ENCODE measurements around the gene CTTNBP2NL. TPM values are rescaled to one million over a fixed set of nuclear protein-coding genes. Genes with fewer than 3 reads are reported as not detected.
A peak's percentile ranks its signal among the peaks of the same experiment; 100 is the strongest.
"Not testable (repeated sequence)": the region's sequence is repeated elsewhere in the genome, so short reads cannot be mapped to it uniquely, and the experiment has no call there.

The CTTNBP2NL gene
- total and polyA plus RNA-seq, 3 donors from 2014 or later = 13.8 to 19.4 (median 16.3) TPM

DNA sequence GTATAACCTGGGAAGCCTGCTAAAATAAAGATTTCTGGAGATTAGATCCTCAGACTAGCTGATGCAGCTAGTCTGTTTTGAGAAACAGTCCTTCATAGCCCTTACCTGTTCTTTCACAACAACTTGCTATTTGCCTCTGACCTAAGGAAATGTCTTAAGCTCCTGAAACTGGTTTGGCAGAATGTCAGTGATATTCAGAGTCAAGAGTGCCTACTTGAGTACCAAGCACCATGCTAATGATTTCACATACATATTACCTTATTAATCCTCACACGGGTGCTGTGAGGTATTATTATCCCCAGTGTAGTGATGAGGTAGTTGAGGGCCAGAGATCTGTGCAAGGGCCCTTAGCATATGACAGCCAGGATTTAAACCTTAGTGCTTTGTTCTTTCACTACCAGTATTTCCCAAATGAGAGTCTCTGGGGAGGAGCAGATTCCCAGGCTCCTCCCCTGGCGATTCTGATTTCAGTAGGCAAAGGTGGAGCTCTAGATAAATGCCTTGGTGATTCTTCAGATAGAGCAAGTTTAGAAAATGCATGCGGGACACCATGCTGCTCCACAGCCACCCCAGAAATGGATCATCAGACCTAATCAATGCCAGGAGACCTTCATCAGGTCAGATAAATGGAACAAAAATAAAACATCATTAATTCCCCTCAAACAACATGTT lies 65.3 kb downstream of the CTTNBP2NL start:
- Histone ChIP-seq H3K4me3 (no peak overlapping the region), H3K4me1 (peaks cover 5% of the 10 kb centered on the region), H3K9me3 (no peaks in the 10 kb centered on the region), H3K27me3 (no peaks in the 10 kb centered on the region), H3K36me3 (ENCODE audit: low read depth, missing control alignments) (no peaks in the 10 kb centered on the region), H3K27ac (no peak overlapping the region)
- intact Hi-C loops (cut with DNase I; ENCODE audit: low total_unique reads) = no loop called here
- no peak for DNase-seq
- TF ChIP-seq, protein P1, sequence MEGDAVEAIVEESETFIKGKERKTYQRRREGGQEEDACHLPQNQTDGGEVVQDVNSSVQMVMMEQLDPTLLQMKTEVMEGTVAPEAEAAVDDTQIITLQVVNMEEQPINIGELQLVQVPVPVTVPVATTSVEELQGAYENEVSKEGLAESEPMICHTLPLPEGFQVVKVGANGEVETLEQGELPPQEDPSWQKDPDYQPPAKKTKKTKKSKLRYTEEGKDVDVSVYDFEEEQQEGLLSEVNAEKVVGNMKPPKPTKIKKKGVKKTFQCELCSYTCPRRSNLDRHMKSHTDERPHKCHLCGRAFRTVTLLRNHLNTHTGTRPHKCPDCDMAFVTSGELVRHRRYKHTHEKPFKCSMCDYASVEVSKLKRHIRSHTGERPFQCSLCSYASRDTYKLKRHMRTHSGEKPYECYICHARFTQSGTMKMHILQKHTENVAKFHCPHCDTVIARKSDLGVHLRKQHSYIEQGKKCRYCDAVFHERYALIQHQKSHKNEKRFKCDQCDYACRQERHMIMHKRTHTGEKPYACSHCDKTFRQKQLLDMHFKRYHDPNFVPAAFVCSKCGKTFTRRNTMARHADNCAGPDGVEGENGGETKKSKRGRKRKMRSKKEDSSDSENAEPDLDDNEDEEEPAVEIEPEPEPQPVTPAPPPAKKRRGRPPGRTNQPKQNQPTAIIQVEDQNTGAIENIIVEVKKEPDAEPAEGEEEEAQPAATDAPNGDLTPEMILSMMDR (IDR thresholded peaks at IDR 0.05) = no peak
- no peak for TF ChIP-seq POLR2A (IDR thresholded peaks at IDR 0.05)
- WGBS, 2 donors = 65 to 69% methylated on average over 3 of the region's 3 CpGs

DNA sequence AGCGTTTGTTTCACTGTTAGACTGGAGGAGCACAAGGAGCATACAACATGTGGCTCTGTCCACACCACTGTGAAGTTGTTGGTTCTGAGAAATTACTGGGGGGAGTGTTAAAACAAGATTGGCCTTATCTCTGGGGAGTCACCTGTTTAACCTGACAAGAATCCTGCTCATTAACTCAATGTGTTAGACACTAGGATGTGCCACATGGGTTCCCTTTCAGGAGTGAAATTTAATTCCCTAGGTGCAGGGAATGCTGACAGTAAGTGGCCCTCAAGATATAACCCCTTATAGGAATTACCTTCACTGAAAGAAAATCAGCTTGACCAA lies 66.9 kb downstream of the CTTNBP2NL start:
- intact Hi-C loops (cut with DNase I; ENCODE audit: low total_unique reads) = no loop called here
- Histone ChIP-seq H3K27ac (no peak overlapping the region), H3K27me3 (no peaks in the 10 kb centered on the region), H3K4me1 (peaks cover 5% of the 10 kb centered on the region), H3K36me3 (ENCODE audit: low read depth, missing control alignments) (no peaks in the 10 kb centered on the region), H3K4me3 (no peak overlapping the region), H3K9me3 (no peaks in the 10 kb centered on the region)
- TF ChIP-seq, protein P1 (IDR thresholded peaks at IDR 0.05) = no peak
- no peak for TF ChIP-seq POLR2A (IDR thresholded peaks at IDR 0.05)
- WGBS, 2 donors = 50 to 80% methylated on average over 1 of the region's 1 CpG
- DNase-seq = no peak

DNA sequence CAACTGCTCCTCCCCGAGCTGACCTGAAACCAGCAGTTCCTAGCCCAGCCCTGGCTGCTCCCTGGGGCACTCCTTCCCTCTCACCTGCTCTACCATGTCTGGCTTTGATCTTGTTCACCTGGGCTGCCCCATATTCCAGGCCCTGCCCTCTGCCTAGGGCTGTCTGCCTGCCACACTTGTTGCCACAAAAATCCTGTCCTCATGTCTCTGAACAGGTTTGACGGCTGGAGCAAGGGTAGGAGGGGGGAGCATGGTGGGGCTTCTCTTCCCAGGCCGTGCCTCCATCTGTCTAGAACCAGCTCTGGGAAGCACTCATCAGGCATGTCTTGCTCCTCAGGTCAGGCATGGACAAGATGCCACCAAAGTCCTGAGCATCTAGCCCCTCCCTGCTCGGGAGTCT lies 68.5 kb downstream of the CTTNBP2NL start:
- TF ChIP-seq POLR2A (IDR thresholded peaks at IDR 0.05) = no peak
- TF ChIP-seq, protein P1 (IDR thresholded peaks at IDR 0.05) = no peak
- Histone ChIP-seq H3K27ac (no peak overlapping the region), H3K36me3 (ENCODE audit: low read depth, missing control alignments) (no peaks in the 10 kb centered on the region), H3K4me1 (peaks cover 5% of the 10 kb centered on the region), H3K4me3 (no peak overlapping the region), H3K27me3 (no peaks in the 10 kb centered on the region), H3K9me3 (no peaks in the 10 kb centered on the region)
- intact Hi-C loops (cut with DNase I; ENCODE audit: low total_unique reads) = no loop called here
- DNase-seq = no peak
- 73 to 79% methylated on average over 3 to 4 of the region's 4 CpGs for WGBS, 2 donors

DNA sequence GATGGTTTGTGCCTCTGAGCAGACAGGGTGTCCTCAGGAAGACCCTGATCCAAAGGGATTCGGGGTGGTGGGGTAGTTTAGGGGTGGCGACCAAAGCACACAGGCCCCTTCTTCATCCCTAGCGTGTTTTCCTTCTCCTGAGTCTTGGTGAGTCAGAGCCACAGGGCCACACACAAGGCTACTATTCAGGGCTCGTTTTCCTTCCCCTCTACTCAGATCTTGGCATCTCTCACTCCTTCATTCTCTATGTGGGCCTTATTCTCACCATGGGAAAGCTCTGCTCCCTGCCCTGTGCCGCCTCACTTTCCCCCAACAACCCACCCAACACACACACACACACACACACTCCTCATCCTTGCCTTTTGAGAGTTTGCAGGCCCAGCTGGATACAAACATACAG lies 69.1 kb downstream of the CTTNBP2NL start:
- no peaks in the 10 kb centered on the region for H3K36me3 ChIP-seq (ENCODE audit: low read depth, missing control alignments)
- H3K9me3 ChIP-seq = no peaks in the 10 kb centered on the region
- TF ChIP-seq POLR2A (IDR thresholded peaks at IDR 0.05) = no peak
- TF ChIP-seq, protein P1 (IDR thresholded peaks at IDR 0.05) = no peak
- no peak overlapping the region for H3K4me3 ChIP-seq
- no peak overlapping the region for H3K27ac ChIP-seq
- no peak for DNase-seq
- H3K27me3 ChIP-seq = no peaks in the 10 kb centered on the region
- 56 to 76% methylated on average over 5 of the region's 5 CpGs for WGBS, 2 donors
- peaks cover 5% of the 10 kb centered on the region for H3K4me1 ChIP-seq
- intact Hi-C loops (cut with DNase I; ENCODE audit: low total_unique reads) = loop anchor here (5.0 kb wide), 1 partner anchor 73 kb away; no protein-coding TSS in a partner anchor

DNA sequence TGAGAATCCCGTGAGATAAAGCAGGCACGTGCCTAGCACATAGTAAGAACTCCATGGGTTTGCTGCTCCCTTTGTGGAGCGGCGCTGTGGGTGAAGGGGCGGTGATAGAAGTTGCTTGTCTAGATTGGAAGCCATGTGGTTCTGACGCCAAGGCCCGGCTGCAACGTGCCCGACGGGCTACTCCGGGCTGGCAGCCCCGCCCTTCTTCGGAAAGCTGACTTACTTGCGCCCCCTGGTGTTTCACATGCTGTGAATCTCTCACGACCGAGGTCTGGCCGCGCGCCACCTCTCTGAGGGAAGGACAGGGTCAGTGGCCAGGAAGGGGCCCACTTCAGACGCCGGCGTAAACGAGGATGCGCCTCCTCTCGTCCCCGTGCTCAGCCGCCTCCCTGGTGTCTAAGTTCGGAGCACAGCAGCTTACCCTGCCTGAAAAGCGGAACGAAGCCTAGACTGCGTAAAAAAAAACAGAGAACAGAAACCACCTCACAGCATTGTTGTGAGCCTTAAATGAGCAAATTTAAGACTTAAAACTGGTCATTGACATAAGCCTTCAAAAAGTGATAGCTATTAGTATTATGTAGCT lies 70.2 kb downstream of the CTTNBP2NL start:
- H3K4me1 ChIP-seq = peaks cover 5% of the 10 kb centered on the region
- WGBS, 2 donors = 1 to 2% methylated on average over 13 to 28 of the region's 31 CpGs
- TF ChIP-seq, protein P1 (IDR thresholded peaks at IDR 0.05) = peak; percentile 85 to 92 (median 92)
- TF ChIP-seq POLR2A (IDR thresholded peaks at IDR 0.05) = no peak
- H3K36me3 ChIP-seq (ENCODE audit: low read depth, missing control alignments) = no peaks in the 10 kb centered on the region
- H3K27ac ChIP-seq = peak overlapping the region; percentile 40 to 71
- DNase-seq = peak; percentile 98
- intact Hi-C loops (cut with DNase I; ENCODE audit: low total_unique reads) = loop anchor here (5.0 kb wide), 1 partner anchor 74 kb away; no protein-coding TSS in a partner anchor
- no peaks in the 10 kb centered on the region for H3K9me3 ChIP-seq
- H3K27me3 ChIP-seq = no peaks in the 10 kb centered on the region
- H3K4me3 ChIP-seq = peak overlapping the region; percentile 32 to 45

DNA sequence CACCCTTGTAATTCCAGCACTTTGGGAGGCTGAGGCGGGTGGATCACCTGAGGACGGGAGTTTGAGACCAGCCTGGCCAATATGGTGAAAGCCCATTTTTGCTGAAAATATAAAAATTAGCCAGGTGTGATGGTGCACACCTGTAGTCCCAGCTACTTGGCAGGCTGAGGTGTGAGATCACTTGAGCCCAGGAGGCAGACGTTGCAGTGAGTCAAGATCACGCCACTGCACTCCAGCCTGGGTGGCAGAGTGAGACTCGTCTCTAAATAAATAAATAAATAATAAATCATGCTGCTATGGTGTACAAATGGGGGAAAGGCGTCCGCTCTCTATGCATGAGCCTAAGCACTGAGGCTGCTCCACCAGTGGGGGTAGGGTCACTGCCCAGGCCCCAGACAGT lies 74.3 kb downstream of the CTTNBP2NL start:
- H3K4me3 ChIP-seq; DNase-seq; intact Hi-C loops (cut with DNase I; ENCODE audit: low total_unique reads); H3K27ac ChIP-seq; H3K4me1 ChIP-seq; H3K9me3 ChIP-seq; H3K36me3 ChIP-seq (ENCODE audit: low read depth, missing control alignments); H3K27me3 ChIP-seq: not testable (repeated sequence)
- WGBS, 2 donors = 81 to 90% methylated on average over 7 of the region's 7 CpGs

All from testis (tissue), 3 donors.